Liver (tissue), 9 donors: ENCODE measurements around the gene BTBD9. TPM values are rescaled to one million over a fixed set of nuclear protein-coding genes. Genes with fewer than 3 reads are reported as not detected.

Source experiments
- DNase-seq: peaks from one replicate; pipeline ENCODE4 v3.0.0-alpha.2; 2017; ENCODE audit warnings: low spot score
- H3K27ac ChIP-seq, 2 donors: one replicate each; pipeline ENCODE4 v1.7.0; 2013; ENCODE audit warnings: inconsistent platforms in 2 of 2, low read length in 2 of 2, control low read depth in 1 of 2, low read depth in 1 of 2, mild to moderate bottlenecking in 1 of 2
- H3K27me3 ChIP-seq, 4 donors: one replicate each; pipeline versions ENCODE4 v1.6.1 to v1.7.0; 2013; ENCODE audit warnings: low read length in 3 of 4, inconsistent platforms in 1 of 4, mild to moderate bottlenecking in 1 of 4, moderate library complexity in 1 of 4; ENCODE audit not compliant: control insufficient read depth in 4 of 4, insufficient read depth in 4 of 4
- H3K36me3 ChIP-seq, 4 donors: one replicate each; pipeline versions ENCODE4 v1.6.1 to v1.7.0; 2013; ENCODE audit warnings: low read length in 3 of 4, mild to moderate bottlenecking in 3 of 4, low read depth in 1 of 4, moderate library complexity in 1 of 4; ENCODE audit not compliant: control insufficient read depth in 4 of 4, insufficient read depth in 3 of 4
- H3K4me1 ChIP-seq, 4 donors: one replicate each; pipeline versions ENCODE4 v1.6.1 to v1.7.0; 2013; ENCODE audit warnings: low read length in 3 of 4, mild to moderate bottlenecking in 3 of 4, moderate library complexity in 1 of 4; ENCODE audit not compliant: control insufficient read depth in 4 of 4, insufficient read depth in 4 of 4
- H3K4me3 ChIP-seq, 3 donors: one replicate each; pipeline versions ENCODE4 v1.6.1 to v1.7.0; 2013; ENCODE audit warnings: low read length in 3 of 3, control low read depth in 1 of 3, low read depth in 1 of 3, mild to moderate bottlenecking in 1 of 3
- H3K9ac ChIP-seq, 2 donors: one replicate each; pipeline ENCODE4 v1.7.0; 2013; ENCODE audit warnings: low read length in 2 of 2, mild to moderate bottlenecking in 2 of 2, moderate library complexity in 2 of 2, control low read depth in 1 of 2, low read depth in 1 of 2
- H3K9me3 ChIP-seq, 4 donors: one replicate each; pipeline versions ENCODE4 v1.6.1 to v1.7.0; 2013; ENCODE audit warnings: low read length in 3 of 4; ENCODE audit not compliant: control insufficient read depth in 4 of 4
- EGR1 ChIP-seq, 2 donors: IDR thresholded peaks; 2 replicates each; pipeline ENCODE4 v1.6.1; 2016 to 2018; ENCODE audit warnings: antibody characterized with exemption in 2 of 2, low read depth in 2 of 2
- FOXA1 ChIP-seq: IDR thresholded peaks from 2 replicates; pipeline ENCODE4 v1.6.1; 2016; ENCODE audit warnings: antibody characterized with exemption
- FOXA2 ChIP-seq: IDR thresholded peaks from 2 replicates; pipeline ENCODE4 v1.6.1; 2016; ENCODE audit warnings: antibody characterized with exemption
- GABPA ChIP-seq, 2 donors: IDR thresholded peaks in 1 of 2; conservative IDR thresholded peaks in 1 of 2; 2 replicates each; pipeline ENCODE4 v1.6.1; 2016; ENCODE audit warnings: antibody characterized with exemption in 2 of 2, mild to moderate bottlenecking in 1 of 2, moderate library complexity in 1 of 2
- HNF4A ChIP-seq, 2 donors: conservative IDR thresholded peaks; 2 replicates each; pipeline ENCODE4 v1.6.1; 2016; ENCODE audit warnings: antibody characterized with exemption in 2 of 2, mild to moderate bottlenecking in 2 of 2
- HNF4G ChIP-seq: IDR thresholded peaks from 2 replicates; pipeline ENCODE4 v1.6.1; 2016; ENCODE audit warnings: antibody characterized with exemption
- JUND ChIP-seq, 2 donors: IDR thresholded peaks; 2 replicates each; pipeline ENCODE4 v1.6.1; 2016; ENCODE audit warnings: antibody characterized with exemption in 2 of 2
- NR2F2 ChIP-seq: IDR thresholded peaks from 2 replicates; pipeline ENCODE4 v1.6.1; 2016; ENCODE audit warnings: antibody characterized with exemption
- RAD21 ChIP-seq, 2 donors: IDR thresholded peaks; 2 replicates each; pipeline ENCODE4 v1.6.1; 2016; ENCODE audit warnings: antibody characterized with exemption in 2 of 2, mild to moderate bottlenecking in 2 of 2
- RXRA ChIP-seq, 2 donors: IDR thresholded peaks; 2 replicates each; pipeline ENCODE4 v1.6.1; 2017 to 2018; ENCODE audit warnings: antibody characterized with exemption in 2 of 2, mild to moderate bottlenecking in 1 of 2
- SP1 ChIP-seq: IDR thresholded peaks from 2 replicates; pipeline ENCODE4 v1.6.1; 2018; ENCODE audit warnings: antibody characterized with exemption, mild to moderate bottlenecking
- TAF1 ChIP-seq: conservative IDR thresholded peaks from 2 replicates; pipeline ENCODE4 v1.6.1; 2016; ENCODE audit warnings: antibody characterized with exemption, mild to moderate bottlenecking
- YY1 ChIP-seq: IDR thresholded peaks from 2 replicates; pipeline ENCODE4 v1.6.1; 2016; ENCODE audit warnings: antibody characterized with exemption, mild to moderate bottlenecking
- WGBS: extraction: QIAGEN DNeasy Blood & Tissue Kit; methylation state at CpG from one replicate; pipeline ENCODE4 v1.1.7; 2013; 5-methylcytosine and 5-hydroxymethylcytosine counted together
- polyA plus RNA-seq, 2 donors: library from polyadenylated mRNA; stranded (reverse) in 1 of 2; unstranded in 1 of 2; fragments of 200-250 nt in 1 of 2; fragments of >200 nt in 1 of 2; fragmentation: Nextera tagmentation in 1 of 2; extraction: Ambion mirVana in 1 of 2; gene quantifications; one replicate each; pipeline versions ENCODE4 v1.2.1 to v1.2.3, GENCODE V29; 2013 to 2015
- total RNA-seq, 2 donors: library from RNA; depleted of rRNA; stranded (reverse); fragments of >200 nt; gene quantifications; one replicate each; pipeline ENCODE4 v1.2.3, GENCODE V29; 2014
- TF ChIP-seq, protein P1 (sequence below): IDR thresholded peaks from 2 replicates; pipeline ENCODE4 v1.6.1; 2016; ENCODE audit warnings: antibody characterized with exemption
- TF ChIP-seq, protein P2 (sequence below): IDR thresholded peaks from 2 replicates; pipeline ENCODE4 v1.6.1; 2016; ENCODE audit warnings: antibody characterized with exemption
- TF ChIP-seq, protein P3 (sequence below): fragments of 150-350 bp; IDR thresholded peaks from 2 replicates; pipeline ENCODE4 v1.5.1; 2017; ENCODE audit warnings: improper control_type of control experiment, low read depth, low read length; ENCODE audit not compliant: missing input control
- TF ChIP-seq, protein P4 (sequence below): IDR thresholded peaks from 2 replicates; pipeline ENCODE4 v1.6.1; 2016; ENCODE audit warnings: antibody characterized with exemption, mild to moderate bottlenecking
- TF ChIP-seq, protein P5 (sequence below): IDR thresholded peaks from 2 replicates; pipeline ENCODE4 v1.6.1; 2016; ENCODE audit warnings: antibody characterized with exemption
- donor health status: healthy.
- donor health status: healthy.
- donor health status: healthy.
- donor health status: healthy.
- donor health status: healthy.

Gene BTBD9
- total and polyA plus RNA-seq, 4 donors, result 2.0 to 12.4 (median 5.7) TPM

DNA sequence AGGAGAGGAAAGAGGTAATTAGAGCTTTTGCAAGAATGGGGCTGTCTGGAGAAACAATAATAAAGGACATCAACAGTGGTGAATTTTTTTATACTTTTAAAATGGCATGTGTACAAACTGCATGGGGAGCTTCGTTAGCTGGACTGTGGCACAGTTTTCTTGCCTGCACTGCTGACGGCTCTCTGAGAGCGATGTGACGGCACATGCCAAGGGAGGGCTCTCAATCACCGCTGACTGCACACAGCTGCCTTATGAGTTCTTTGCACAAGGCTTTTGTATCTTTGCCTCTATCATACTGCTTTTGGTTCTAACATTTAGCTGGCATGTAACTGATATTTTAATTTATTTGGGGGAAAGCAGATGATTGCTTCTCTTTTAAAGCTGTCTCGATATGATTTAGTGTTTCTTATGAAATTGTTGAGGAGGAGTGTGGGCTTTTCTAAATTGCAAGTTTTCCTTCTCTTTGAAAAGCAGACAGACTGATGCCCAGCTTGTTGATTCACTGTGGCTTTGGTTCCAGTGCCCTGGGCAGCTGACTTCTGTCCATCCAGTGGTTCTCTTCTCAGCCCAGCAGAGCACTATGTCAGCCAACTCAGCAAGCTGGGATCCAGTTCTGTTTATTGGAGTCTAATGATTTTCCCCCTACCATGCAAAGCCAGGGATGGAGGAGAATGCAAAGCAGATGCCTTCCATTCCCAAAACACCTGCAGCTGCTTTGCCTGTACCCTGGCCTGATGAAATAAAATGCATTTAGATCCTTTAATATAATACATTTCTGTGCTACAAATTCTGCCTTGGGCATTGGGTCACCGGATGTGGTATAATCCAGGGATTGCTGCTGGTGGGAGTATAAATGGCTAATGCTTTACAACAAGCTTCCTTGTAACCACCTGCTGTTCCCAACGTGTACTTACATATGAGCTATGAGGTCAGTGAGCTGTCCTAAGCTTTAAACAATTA is 496.3 kb downstream of the BTBD9 start:
- no peaks in the 10 kb centered on the region for H3K27me3 ChIP-seq
- no peak overlapping the region for H3K27ac ChIP-seq
- no peaks in the 10 kb centered on the region for H3K4me1 ChIP-seq
- 79% methylated on average over 8 of the region's 8 CpGs for WGBS
- H3K4me3 ChIP-seq, result no peak overlapping the region
- TF ChIP-seq JUND (IDR thresholded peaks at IDR 0.05) (no peak), YY1 (no peak), EGR1 (IDR thresholded peaks at IDR 0.05; ENCODE audit: low read depth in 2 of 2) (no peak), GABPA (IDR thresholded peaks at IDR 0.05 in 1 of 2, conservative IDR thresholded peaks at IDR 0.05 in 1 of 2) (no peak), RAD21 (IDR thresholded peaks at IDR 0.05) (no peak), FOXA2 (no peak), RXRA (IDR thresholded peaks at IDR 0.05) (no peak), NR2F2 (no peak)
- TF ChIP-seq, protein P1, sequence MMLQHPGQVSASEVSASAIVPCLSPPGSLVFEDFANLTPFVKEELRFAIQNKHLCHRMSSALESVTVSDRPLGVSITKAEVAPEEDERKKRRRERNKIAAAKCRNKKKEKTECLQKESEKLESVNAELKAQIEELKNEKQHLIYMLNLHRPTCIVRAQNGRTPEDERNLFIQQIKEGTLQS, result no peak
- TF ChIP-seq, protein P2, sequence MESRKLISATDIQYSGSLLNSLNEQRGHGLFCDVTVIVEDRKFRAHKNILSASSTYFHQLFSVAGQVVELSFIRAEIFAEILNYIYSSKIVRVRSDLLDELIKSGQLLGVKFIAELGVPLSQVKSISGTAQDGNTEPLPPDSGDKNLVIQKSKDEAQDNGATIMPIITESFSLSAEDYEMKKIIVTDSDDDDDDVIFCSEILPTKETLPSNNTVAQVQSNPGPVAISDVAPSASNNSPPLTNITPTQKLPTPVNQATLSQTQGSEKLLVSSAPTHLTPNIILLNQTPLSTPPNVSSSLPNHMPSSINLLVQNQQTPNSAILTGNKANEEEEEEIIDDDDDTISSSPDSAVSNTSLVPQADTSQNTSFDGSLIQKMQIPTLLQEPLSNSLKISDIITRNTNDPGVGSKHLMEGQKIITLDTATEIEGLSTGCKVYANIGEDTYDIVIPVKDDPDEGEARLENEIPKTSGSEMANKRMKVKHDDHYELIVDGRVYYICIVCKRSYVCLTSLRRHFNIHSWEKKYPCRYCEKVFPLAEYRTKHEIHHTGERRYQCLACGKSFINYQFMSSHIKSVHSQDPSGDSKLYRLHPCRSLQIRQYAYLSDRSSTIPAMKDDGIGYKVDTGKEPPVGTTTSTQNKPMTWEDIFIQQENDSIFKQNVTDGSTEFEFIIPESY, result no peak
- TF ChIP-seq, protein P3, sequence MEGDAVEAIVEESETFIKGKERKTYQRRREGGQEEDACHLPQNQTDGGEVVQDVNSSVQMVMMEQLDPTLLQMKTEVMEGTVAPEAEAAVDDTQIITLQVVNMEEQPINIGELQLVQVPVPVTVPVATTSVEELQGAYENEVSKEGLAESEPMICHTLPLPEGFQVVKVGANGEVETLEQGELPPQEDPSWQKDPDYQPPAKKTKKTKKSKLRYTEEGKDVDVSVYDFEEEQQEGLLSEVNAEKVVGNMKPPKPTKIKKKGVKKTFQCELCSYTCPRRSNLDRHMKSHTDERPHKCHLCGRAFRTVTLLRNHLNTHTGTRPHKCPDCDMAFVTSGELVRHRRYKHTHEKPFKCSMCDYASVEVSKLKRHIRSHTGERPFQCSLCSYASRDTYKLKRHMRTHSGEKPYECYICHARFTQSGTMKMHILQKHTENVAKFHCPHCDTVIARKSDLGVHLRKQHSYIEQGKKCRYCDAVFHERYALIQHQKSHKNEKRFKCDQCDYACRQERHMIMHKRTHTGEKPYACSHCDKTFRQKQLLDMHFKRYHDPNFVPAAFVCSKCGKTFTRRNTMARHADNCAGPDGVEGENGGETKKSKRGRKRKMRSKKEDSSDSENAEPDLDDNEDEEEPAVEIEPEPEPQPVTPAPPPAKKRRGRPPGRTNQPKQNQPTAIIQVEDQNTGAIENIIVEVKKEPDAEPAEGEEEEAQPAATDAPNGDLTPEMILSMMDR, result no peak
- no peak for DNase-seq
- no peaks in the 10 kb centered on the region for H3K9me3 ChIP-seq
- H3K9ac ChIP-seq, result no peak overlapping the region
- H3K36me3 ChIP-seq, result peaks cover 0 to 15% (median 6%) of the 10 kb centered on the region in 4 donors

DNA sequence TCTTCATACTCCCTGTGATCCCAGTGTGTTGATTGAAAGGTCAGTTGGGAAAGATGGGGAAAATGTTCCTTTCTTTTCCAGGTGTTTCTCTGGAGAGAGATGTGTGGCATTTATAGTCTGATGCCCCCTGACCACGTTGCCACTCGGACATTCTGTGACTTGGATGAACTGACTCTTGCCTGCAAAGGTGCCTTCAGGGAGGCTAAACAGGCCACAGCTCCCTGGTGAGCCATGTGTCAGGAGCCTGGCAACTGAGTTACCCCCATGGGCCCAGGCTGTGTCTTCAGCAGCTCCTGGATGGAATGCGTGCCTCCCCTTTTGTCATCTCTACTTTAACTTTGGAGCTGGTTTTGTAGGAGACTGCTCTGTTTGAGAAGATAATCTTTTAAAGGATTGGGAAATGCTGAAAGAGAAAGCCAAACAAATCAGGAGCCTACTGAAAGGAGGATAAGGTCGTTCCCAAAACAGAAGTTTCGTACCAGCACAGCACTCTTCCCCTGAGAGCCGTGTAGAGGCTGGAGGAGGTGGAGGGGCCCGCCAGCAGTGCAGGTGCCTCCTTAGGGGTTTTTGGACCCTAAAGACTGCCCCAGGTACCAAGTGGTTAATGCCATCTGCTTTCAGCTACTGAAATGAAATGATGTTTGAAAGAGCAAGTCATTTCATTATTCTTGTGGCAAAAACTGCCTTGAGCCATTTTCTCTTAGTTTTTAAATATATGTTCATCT is 497.4 kb downstream of the BTBD9 start:
- H3K9ac ChIP-seq, result no peak overlapping the region
- peaks cover 0 to 15% (median 5%) of the 10 kb centered on the region in 4 donors for H3K36me3 ChIP-seq
- H3K27me3 ChIP-seq, result no peaks in the 10 kb centered on the region
- H3K9me3 ChIP-seq, result no peaks in the 10 kb centered on the region
- H3K4me1 ChIP-seq, result no peaks in the 10 kb centered on the region
- no peak overlapping the region for H3K4me3 ChIP-seq
- H3K27ac ChIP-seq, result no peak overlapping the region
- WGBS, result 92% methylated on average over 7 of the region's 7 CpGs
- DNase-seq, result no peak
- TF ChIP-seq GABPA (IDR thresholded peaks at IDR 0.05 in 1 of 2, conservative IDR thresholded peaks at IDR 0.05 in 1 of 2) (no peak), SP1 (no peak), RXRA (IDR thresholded peaks at IDR 0.05) (no peak), NR2F2 (no peak), TAF1 (no peak), HNF4G (no peak), FOXA1 (no peak), HNF4A (conservative IDR thresholded peaks at IDR 0.05) (no peak), RAD21 (IDR thresholded peaks at IDR 0.05) (no peak), YY1 (no peak), FOXA2 (no peak), EGR1 (IDR thresholded peaks at IDR 0.05; ENCODE audit: low read depth in 2 of 2) (no peak), JUND (IDR thresholded peaks at IDR 0.05) (no peak)
- TF ChIP-seq, protein P4, sequence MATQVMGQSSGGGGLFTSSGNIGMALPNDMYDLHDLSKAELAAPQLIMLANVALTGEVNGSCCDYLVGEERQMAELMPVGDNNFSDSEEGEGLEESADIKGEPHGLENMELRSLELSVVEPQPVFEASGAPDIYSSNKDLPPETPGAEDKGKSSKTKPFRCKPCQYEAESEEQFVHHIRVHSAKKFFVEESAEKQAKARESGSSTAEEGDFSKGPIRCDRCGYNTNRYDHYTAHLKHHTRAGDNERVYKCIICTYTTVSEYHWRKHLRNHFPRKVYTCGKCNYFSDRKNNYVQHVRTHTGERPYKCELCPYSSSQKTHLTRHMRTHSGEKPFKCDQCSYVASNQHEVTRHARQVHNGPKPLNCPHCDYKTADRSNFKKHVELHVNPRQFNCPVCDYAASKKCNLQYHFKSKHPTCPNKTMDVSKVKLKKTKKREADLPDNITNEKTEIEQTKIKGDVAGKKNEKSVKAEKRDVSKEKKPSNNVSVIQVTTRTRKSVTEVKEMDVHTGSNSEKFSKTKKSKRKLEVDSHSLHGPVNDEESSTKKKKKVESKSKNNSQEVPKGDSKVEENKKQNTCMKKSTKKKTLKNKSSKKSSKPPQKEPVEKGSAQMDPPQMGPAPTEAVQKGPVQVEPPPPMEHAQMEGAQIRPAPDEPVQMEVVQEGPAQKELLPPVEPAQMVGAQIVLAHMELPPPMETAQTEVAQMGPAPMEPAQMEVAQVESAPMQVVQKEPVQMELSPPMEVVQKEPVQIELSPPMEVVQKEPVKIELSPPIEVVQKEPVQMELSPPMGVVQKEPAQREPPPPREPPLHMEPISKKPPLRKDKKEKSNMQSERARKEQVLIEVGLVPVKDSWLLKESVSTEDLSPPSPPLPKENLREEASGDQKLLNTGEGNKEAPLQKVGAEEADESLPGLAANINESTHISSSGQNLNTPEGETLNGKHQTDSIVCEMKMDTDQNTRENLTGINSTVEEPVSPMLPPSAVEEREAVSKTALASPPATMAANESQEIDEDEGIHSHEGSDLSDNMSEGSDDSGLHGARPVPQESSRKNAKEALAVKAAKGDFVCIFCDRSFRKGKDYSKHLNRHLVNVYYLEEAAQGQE, result no peak
- TF ChIP-seq, protein P1, result no peak
- TF ChIP-seq, protein P5, sequence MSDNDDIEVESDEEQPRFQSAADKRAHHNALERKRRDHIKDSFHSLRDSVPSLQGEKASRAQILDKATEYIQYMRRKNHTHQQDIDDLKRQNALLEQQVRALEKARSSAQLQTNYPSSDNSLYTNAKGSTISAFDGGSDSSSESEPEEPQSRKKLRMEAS, result no peak
- TF ChIP-seq, protein P3, result no peak
